H9 (cell line): Measurements from ENCODE around the gene HSD17B2. TPM values are rescaled to one million over a fixed set of nuclear protein-coding genes. Genes with fewer than 3 reads are reported as not detected.
A peak's percentile ranks its signal among the peaks of the same experiment; 100 is the strongest.

Source experiments
- DNase-seq: peaks from one replicate; pipeline ENCODE4 v3.0.0-alpha.2; 2017
- H2AFZ ChIP-seq: one replicate; pipeline ENCODE4 v1.6.1; 2013; ENCODE audit warnings: mild to moderate bottlenecking, low read length, control low read depth, moderate library complexity
- H2AK5ac ChIP-seq: 2 replicates; pipeline ENCODE4 v1.6.1; 2013; ENCODE audit warnings: low read length, control low read depth, mixed read lengths; ENCODE audit not compliant: insufficient read length
- H2BK120ac ChIP-seq: one replicate; pipeline ENCODE4 v1.6.1; 2013; ENCODE audit warnings: low read depth, mild to moderate bottlenecking, low read length, control low read depth, inconsistent platforms; ENCODE audit not compliant: poor library complexity, severe bottlenecking
- H2BK12ac ChIP-seq: 2 replicates; pipeline ENCODE4 v1.6.1; 2013; ENCODE audit warnings: low read length, control low read depth, mixed read lengths, low read depth; ENCODE audit not compliant: insufficient read length
- H2BK15ac ChIP-seq: 2 replicates; pipeline ENCODE4 v1.6.1; 2013; ENCODE audit warnings: low read depth, low read length, control low read depth
- H2BK20ac ChIP-seq: one replicate; pipeline ENCODE4 v1.6.1; 2013; ENCODE audit warnings: low read depth, mild to moderate bottlenecking, low read length, control low read depth, inconsistent platforms; ENCODE audit not compliant: poor library complexity, severe bottlenecking
- H2BK5ac ChIP-seq: 2 replicates; pipeline ENCODE4 v1.6.1; 2013; ENCODE audit warnings: low read length, control low read depth, mixed read lengths; ENCODE audit not compliant: insufficient read length
- H3K14ac ChIP-seq: 2 replicates; pipeline ENCODE4 v1.6.1; 2013; ENCODE audit warnings: low read length, control low read depth; ENCODE audit not compliant: insufficient read depth
- H3K18ac ChIP-seq: 2 replicates; pipeline ENCODE4 v1.6.1; 2013; ENCODE audit warnings: low read depth, mild to moderate bottlenecking, mixed read lengths, low read length, control low read depth; ENCODE audit not compliant: insufficient read length
- H3K23ac ChIP-seq: 2 replicates; pipeline ENCODE4 v1.6.1; 2013; ENCODE audit warnings: low read length, control low read depth, mixed read lengths, low read depth; ENCODE audit not compliant: insufficient read length
- H3K23me2 ChIP-seq: 2 replicates; pipeline ENCODE4 v1.6.1; 2013; ENCODE audit warnings: low read depth, mild to moderate bottlenecking, mixed read lengths, low read length, control low read depth; ENCODE audit not compliant: insufficient read length, poor library complexity, severe bottlenecking
- H3K27ac ChIP-seq: 2 replicates; pipeline ENCODE4 v1.5.1; 2013; ENCODE audit warnings: low read length, control low read depth, mixed read lengths, low read depth; ENCODE audit not compliant: insufficient read length
- H3K27me3 ChIP-seq: 2 replicates; pipeline ENCODE4 v1.6.1; 2013; ENCODE audit warnings: low read length, control low read depth, inconsistent platforms; ENCODE audit not compliant: insufficient read depth
- H3K4ac ChIP-seq: 2 replicates; pipeline ENCODE4 v1.6.1; 2013; ENCODE audit warnings: low read depth, mild to moderate bottlenecking, control low read depth, inconsistent platforms, low read length, moderate library complexity
- H3K4me1 ChIP-seq: 2 replicates; pipeline ENCODE4 v1.6.1; 2013; ENCODE audit warnings: low read length, control low read depth, inconsistent platforms; ENCODE audit not compliant: insufficient read depth
- H3K4me2 ChIP-seq: 2 replicates; pipeline ENCODE4 v1.6.1; 2013; ENCODE audit warnings: low read length, control low read depth, mixed read lengths; ENCODE audit not compliant: insufficient read length, insufficient read depth
- H3K56ac ChIP-seq: 2 replicates; pipeline ENCODE4 v1.6.1; 2013; ENCODE audit warnings: low read depth, mild to moderate bottlenecking, mixed read lengths, low read length, control low read depth; ENCODE audit not compliant: insufficient read length
- H3K79me1 ChIP-seq: 2 replicates; pipeline ENCODE4 v1.6.1; 2013; ENCODE audit warnings: low read depth, mild to moderate bottlenecking, moderate library complexity, low read length, control low read depth, inconsistent platforms; ENCODE audit not compliant: insufficient read depth, poor library complexity, severe bottlenecking
- H3K79me2 ChIP-seq: 2 replicates; pipeline ENCODE4 v1.6.1; 2013; ENCODE audit warnings: low read length, control low read depth, inconsistent platforms; ENCODE audit not compliant: insufficient read depth
- H3K9ac ChIP-seq: 2 replicates; pipeline ENCODE4 v1.6.1; 2013; ENCODE audit warnings: low read length, control low read depth, mixed read lengths; ENCODE audit not compliant: insufficient read length; ENCODE audit errors: extremely low read depth
- H3K9me3 ChIP-seq: one replicate; pipeline ENCODE4 v1.6.1; 2013; ENCODE audit warnings: low read depth, low read length, inconsistent platforms; ENCODE audit not compliant: control insufficient read depth
- H3T11ph ChIP-seq: one replicate; pipeline ENCODE4 v1.6.1; 2013; ENCODE audit warnings: mild to moderate bottlenecking, low read length, control low read depth, inconsistent platforms
- H4K20me1 ChIP-seq: one replicate; pipeline ENCODE4 v1.6.1; 2013; ENCODE audit not compliant: control insufficient read depth, insufficient read length, insufficient read depth
- H4K5ac ChIP-seq: 2 replicates; pipeline ENCODE4 v1.6.1; 2013; ENCODE audit warnings: low read depth, mild to moderate bottlenecking, mixed read lengths, low read length, control low read depth; ENCODE audit not compliant: insufficient read length
- H4K8ac ChIP-seq: replicated peaks from 2 replicates; pipeline ENCODE4 v1.6.1; 2013; ENCODE audit warnings: low read length, control low read depth, mixed read lengths, low read depth; ENCODE audit not compliant: insufficient read length
- H4K91ac ChIP-seq: 2 replicates; pipeline ENCODE4 v1.6.1; 2013; ENCODE audit warnings: low read depth, mild to moderate bottlenecking, moderate library complexity, mixed read lengths, low read length, control low read depth; ENCODE audit not compliant: insufficient read length
- H3K27ac Mint-ChIP-seq, 3 experiments: 2 replicates in 2 of 3; 3 replicates in 1 of 3; pipeline ENCODE4 v1.8.0; 2020 to 2021; ENCODE audit warnings: mixed read lengths in 3 of 3, mild to moderate bottlenecking in 1 of 3, moderate library complexity in 1 of 3
- H3K27me3 Mint-ChIP-seq: 2 replicates; pipeline ENCODE4 v1.8.0; 2021; ENCODE audit warnings: low read depth, mild to moderate bottlenecking, moderate library complexity, mixed read lengths
- H3K36me3 Mint-ChIP-seq, 3 experiments: 2 replicates in 2 of 3; 3 replicates in 1 of 3; pipeline ENCODE4 v1.8.0; 2020 to 2021; ENCODE audit warnings: low read depth in 3 of 3, mixed read lengths in 3 of 3; ENCODE audit not compliant: insufficient read depth in 1 of 3
- H3K4me1 Mint-ChIP-seq, 2 experiments: 2 replicates each; pipeline ENCODE4 v1.8.0; 2020; ENCODE audit warnings: mixed read lengths in 2 of 2
- H3K4me3 Mint-ChIP-seq, 2 experiments: 2 replicates in 1 of 2; 3 replicates in 1 of 2; pipeline ENCODE4 v1.8.0; 2020 to 2021; ENCODE audit warnings: mild to moderate bottlenecking in 2 of 2, mixed read lengths in 2 of 2, moderate library complexity in 1 of 2
- H3K9me3 Mint-ChIP-seq, 2 experiments: 2 replicates in 1 of 2; 3 replicates in 1 of 2; pipeline ENCODE4 v1.8.0; 2020; ENCODE audit warnings: mild to moderate bottlenecking in 2 of 2, mixed read lengths in 2 of 2, moderate library complexity in 1 of 2
- WGBS: extraction: QIAGEN DNeasy Blood & Tissue Kit; methylation state at CpG from one replicate; pipeline ENCODE4 v1.1.7; 2013; ENCODE audit warnings: missing lambda C conversion rate, low lambda C conversion rate, mixed read lengths; ENCODE audit not compliant: insufficient read length; ENCODE audit errors: extremely low coverage; 5-methylcytosine and 5-hydroxymethylcytosine counted together
- total RNA-seq: library from RNA; stranded (reverse); gene quantifications from 2 replicates; pipeline ENCODE4 v1.2.1, GENCODE V29; 2021
- TF ChIP-seq, protein P1 (sequence below): fragments of 200-600 bp; sonication (generic); conservative IDR thresholded peaks from 3 replicates; pipeline ENCODE4 v1.8.0; 2021; ENCODE audit warnings: antibody characterized with exemption, mild to moderate bottlenecking

Gene HSD17B2
- total RNA-seq, 1 experiment from 2014 or later: not detected

- no peak overlapping the region for H2BK5ac ChIP-seq
- no peaks in the 10 kb centered on the region for H3K23me2 ChIP-seq
- TF ChIP-seq, protein P1, sequence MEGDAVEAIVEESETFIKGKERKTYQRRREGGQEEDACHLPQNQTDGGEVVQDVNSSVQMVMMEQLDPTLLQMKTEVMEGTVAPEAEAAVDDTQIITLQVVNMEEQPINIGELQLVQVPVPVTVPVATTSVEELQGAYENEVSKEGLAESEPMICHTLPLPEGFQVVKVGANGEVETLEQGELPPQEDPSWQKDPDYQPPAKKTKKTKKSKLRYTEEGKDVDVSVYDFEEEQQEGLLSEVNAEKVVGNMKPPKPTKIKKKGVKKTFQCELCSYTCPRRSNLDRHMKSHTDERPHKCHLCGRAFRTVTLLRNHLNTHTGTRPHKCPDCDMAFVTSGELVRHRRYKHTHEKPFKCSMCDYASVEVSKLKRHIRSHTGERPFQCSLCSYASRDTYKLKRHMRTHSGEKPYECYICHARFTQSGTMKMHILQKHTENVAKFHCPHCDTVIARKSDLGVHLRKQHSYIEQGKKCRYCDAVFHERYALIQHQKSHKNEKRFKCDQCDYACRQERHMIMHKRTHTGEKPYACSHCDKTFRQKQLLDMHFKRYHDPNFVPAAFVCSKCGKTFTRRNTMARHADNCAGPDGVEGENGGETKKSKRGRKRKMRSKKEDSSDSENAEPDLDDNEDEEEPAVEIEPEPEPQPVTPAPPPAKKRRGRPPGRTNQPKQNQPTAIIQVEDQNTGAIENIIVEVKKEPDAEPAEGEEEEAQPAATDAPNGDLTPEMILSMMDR: no peak
- H3K14ac ChIP-seq: no peak overlapping the region
- Mint-ChIP-seq H3K36me3 (no peaks in the 10 kb centered on the region), H3K27me3 (peaks cover 7% of the 10 kb centered on the region), H3K9me3 (no peaks in the 10 kb centered on the region), H3K4me1 (peaks cover 9 to 11% of the 10 kb centered on the region in 2 experiments), H3K27ac (peak overlapping the region in 1 of 3 experiments; percentile 23; a peak in 1 of 7 replicates), H3K4me3 (no peak overlapping the region)
- no peak overlapping the region for H2AK5ac ChIP-seq
- H3K4me1 ChIP-seq: peaks cover 4% of the 10 kb centered on the region; the same call in 1 of the 2 replicates
- H2BK15ac ChIP-seq: no peak overlapping the region
- no peak for DNase-seq
- H2BK120ac ChIP-seq: no peak overlapping the region
- no peak overlapping the region for H3K4ac ChIP-seq
- no peak overlapping the region for H3T11ph ChIP-seq
- no peak overlapping the region for H2BK20ac ChIP-seq
- H3K79me2 ChIP-seq: no peaks in the 10 kb centered on the region
- H3K56ac ChIP-seq: no peak overlapping the region
- no peak overlapping the region for H3K4me2 ChIP-seq
- no peaks in the 10 kb centered on the region for H3K27me3 ChIP-seq
- H4K8ac ChIP-seq: no peak overlapping the region
- H3K18ac ChIP-seq: no peak overlapping the region
- no peaks in the 10 kb centered on the region for H4K20me1 ChIP-seq
- no peaks in the 10 kb centered on the region for H3K79me1 ChIP-seq
- no peak overlapping the region for H4K5ac ChIP-seq
- no peaks in the 10 kb centered on the region for H3K9me3 ChIP-seq
- no peak overlapping the region for H2AFZ ChIP-seq
- H2BK12ac ChIP-seq: no peak overlapping the region
- no peak overlapping the region for H4K91ac ChIP-seq
- H3K23ac ChIP-seq: no peak overlapping the region
- WGBS: no CpG with 5 or more reads among the region's 2 CpGs
- H3K9ac ChIP-seq: no peak overlapping the region
- H3K27ac ChIP-seq: no peak overlapping the region
These were observed 2.6 kb downstream of the HSD17B2 start for GRCh38 chr16:82037666-82038065.
